ENCODE measurements around the gene HOXA2.

HOXA2 gene

DNA sequence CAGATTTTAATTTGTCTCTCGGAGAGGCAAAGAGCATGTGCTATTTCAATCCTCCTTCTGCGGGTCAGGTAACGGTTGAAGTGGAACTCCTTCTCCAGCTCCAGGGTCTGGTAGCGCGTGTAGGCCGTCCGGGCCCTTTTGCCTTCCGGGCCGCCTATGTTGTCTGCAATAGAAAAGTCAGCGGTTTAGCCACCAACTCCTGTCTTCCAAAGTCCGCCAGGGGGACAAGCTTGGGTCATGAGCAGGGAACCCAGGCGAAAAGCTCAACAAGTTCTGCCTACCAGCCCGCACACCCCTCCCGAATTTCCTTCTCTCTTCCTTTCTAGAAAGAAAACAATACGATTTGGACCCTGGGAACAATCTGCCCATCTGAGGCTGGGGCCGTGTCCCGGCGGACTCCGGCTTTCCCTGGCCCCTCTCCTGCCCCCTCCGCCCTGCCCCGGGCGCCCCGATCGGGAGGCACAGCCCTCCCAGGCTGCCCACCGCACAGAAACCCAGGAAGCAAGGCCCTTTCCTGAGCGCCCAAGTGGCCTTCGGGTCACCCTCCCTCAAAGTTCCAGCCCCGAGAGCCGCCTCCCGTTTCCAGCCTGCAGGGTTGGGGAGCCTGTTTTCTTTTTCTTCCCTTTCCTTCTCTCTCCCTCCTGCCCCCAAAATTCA, 39.6 kb upstream of the HOXA2 start:
- H3K4me3 ChIP-seq (ENCODE audit: low read depth, low read length): no peak overlapping the region

DNA sequence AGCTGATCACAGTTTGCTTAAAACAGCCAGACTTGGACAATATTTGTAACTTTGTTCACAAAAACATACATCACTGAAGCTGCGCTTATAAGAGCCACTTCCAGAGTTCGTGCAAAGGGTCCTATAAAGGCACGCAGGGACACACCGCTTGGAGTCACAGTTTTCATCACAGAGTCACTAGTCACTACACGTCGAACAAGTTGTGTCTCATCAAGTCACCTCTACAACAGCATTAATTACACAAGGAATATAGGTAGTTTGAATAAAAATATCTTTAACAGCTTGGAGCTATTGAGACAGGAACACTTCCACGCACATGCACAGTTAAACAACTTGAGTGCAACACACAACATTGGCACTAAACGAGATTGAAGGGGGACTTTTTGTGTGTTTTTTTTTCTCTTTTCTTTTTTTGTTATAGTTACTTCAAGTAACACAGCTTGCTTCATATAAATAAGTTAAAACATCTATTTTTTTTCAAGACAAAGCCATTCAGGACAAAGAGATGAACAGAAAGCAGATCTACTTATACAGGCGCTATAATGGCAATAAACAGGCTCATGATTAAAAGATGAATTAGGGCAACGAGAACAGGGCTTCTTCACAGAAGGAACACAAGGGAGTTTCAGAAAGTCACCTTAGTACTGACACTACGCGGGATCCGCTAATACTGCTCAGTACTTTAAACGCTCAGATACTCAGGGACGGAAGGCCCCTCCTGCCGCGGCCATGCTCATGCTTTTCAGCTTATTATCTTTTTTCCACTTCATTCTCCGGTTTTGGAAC, 38.8 kb upstream of the HOXA2 start:
- no peak overlapping the region for H3K4me3 ChIP-seq (ENCODE audit: low read depth, low read length)

DNA sequence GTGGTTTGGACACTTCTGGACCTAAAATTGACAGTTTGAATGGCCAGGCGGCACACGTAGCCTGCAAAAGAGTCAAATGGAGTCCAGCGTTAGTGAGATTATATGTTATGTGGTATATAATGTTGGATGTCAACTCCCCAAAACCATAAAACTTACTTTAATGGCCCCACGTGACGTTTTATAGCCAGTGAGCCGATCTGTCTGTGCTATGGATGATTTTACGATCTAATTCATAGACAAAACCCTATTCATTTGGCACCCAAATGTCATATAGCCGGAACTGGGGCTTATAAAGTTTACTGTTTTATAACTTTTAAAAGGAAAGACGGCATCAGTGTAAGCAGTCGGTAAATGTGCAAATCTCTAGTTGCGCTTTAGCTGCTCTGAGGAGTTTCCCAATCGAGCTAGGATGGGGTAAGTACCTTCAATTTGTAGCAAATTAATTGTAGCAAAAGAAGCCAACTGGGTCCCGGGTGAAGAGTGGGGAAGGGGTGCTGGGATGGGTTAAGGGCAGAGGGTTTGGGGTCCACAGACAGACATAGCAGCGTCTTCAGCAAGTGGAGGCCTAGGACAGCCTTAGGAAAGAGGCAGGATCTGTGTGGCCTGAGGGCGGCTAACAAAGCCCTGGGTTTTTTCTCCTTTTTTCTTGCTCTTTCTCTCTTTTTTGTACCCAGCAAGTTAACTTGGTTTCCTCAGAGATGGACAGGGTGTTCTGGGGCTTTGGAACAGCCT, 37.8 kb upstream of the HOXA2 start:
- no peak overlapping the region for H3K4me3 ChIP-seq (ENCODE audit: low read depth, low read length)

DNA sequence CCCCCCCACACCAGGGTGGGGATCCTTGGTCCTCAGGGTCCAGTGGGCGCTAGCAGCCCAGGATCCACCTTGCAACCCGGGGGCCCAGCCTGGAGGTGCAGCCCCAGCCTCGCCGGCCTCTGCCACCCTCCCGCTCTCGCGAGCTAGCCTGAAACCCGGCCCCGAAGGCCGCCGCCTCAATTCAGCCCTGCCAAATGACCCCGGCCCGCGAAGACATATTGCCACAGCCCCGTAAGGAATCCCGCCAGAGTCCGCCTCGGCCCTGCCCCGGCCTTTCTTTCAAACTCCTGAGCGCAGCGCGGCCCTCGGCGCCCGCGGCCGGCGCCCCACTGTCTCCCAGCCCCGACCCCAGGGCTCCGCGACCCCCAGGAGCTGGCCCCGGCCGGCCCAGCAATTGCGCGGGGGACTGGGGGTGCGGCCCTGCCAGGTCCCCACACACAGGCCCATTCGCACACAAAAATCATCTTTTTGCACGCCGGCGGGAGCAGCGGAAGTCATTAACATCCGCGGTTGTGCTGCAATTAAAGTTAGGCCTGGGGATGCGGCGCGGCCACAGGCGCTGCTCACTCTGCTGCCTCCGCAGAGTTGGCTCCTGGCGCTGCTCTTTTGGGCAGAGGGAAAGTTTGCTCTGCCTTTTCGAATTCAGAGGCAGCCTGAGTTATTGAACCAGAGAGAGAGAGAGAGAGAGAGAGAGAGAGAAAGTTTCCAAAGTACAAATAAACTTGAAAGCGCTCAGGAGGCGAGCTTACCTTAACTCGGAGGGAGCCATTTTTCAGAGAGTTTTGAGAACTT, 37.0 kb upstream of the HOXA2 start:
- H3K4me3 ChIP-seq (ENCODE audit: low read depth, low read length): no peak overlapping the region

DNA sequence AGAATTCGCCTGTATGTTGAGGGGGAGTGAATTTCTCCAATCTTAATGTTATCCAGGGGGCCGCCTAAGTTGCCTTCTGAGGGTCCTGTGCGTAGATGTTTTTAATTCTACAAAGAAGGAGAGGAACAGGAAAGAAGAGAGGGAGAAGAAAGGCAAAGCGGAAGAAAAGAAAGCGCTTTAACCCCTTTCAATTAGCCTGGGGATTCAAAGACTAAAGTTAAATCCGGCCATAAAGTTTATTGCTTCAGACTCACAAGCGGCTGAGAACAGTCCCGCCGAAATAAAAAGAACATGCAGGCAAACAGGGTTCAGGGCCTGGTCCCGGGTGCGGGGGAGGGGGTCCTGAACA, 36.5 kb upstream of the HOXA2 start:
- no peak overlapping the region for H3K4me3 ChIP-seq (ENCODE audit: low read depth, low read length)

DNA sequence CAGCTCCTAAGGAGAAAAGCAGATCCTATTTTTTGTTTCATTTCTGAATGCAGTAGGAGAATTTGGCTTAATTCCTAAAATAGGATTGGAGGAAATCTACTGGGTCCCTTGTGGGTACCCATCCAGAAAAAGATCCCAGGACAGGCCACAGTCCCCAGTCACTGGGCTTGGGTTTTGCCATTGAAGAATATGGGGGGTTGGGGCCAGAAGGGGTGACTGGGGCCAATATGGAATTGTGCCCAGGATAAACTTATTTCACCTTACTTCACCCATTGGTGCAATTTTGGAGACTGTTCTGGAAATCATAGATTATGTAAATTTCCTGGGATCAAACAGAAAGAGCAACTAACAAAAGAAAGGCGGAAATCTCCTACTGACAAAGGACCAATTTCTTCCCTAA, 36.0 kb upstream of the HOXA2 start:
- H3K4me3 ChIP-seq (ENCODE audit: low read depth, low read length): no peak overlapping the region

DNA sequence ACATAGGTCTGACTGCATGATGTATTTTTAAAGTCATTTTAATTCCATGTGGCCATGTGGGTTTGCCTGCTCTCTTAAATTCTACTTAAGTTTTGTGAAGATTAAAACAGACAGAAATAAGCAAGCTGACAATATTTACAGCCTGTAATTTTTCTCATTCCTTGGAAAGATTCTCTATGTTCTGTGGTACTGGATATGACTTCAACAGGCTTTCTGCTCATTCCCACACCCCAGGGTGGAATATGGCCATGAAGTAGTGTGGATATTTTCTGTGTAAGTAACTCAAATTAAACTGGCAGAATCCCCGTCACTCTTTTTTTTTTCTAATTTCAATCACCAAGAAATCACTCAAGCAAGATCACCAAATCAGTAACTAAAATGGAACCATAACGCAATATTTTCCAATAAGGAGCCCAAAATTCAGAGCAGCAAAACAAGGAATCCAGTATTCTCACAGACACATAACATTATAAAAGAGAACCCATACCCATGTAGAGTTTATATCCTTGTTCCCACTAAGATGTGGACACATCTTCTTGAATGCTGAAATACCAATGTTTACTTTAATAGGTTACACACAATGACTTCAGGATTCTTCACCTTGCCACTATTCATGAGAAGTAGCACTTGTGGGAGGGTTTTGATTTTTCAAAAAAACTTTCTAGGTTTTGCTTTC, 35.3 kb upstream of the HOXA2 start:
- no peak overlapping the region for H3K4me3 ChIP-seq (ENCODE audit: low read depth, low read length)

DNA sequence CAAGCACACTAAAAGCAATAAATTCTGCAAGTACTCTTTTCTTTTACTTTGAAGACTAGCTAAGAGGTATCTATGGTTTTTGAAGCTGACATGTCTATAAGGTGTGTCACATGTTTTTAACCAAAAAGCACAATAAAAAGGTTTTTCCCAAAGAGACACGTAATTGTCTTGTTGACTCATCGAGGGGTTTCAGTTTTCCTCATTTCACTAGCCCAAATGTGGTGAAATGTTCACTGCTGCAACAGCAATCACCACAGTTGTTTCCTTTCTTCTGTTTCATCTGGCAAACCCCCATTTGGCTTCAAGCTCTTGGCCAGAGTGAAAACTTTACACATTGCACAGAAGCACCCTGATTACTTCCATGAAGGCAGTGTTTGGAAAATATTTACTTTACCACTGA, 31.9 kb upstream of the HOXA2 start:
- H3K4me3 ChIP-seq (ENCODE audit: low read depth, low read length): no peak overlapping the region

DNA sequence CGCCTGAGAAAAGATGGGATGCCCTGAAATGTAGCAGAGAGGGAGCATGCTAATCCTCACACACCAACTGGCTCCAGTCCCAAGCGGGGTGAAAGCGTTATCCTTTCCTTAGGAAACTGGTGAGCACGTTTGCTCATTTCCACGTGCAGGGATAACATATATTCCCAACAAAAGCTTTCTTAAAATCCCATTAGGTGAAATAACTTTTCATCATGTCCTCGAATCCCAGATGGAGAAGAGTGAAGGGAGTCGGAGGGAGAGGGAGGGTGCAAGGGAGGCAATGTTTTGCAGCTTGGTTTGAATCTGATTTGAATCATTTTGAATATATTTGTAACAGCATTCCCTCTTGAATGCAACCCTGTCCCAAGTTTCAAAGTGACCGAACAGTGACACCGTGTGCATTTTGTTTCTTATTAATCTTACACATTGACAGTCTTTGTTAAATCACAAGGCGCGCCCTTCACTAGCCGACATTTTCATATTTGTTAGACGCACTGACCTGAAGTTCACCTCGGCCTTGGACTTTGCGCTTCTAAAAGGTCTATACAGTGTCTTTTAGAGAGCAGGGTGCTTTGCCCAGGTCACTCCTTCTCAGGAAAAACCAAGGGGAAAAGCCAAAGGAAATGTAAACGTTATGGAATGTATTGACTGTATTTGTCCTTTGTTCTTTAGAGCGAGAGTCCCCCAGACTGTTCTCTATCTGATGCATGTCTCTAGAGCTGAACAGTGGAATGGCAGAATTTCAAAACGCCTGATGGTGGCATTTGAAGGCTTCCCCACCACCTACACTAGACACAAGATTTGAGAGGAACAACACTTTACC, 31.1 kb upstream of the HOXA2 start:
- H3K4me3 ChIP-seq (ENCODE audit: low read depth, low read length): no peak overlapping the region

DNA sequence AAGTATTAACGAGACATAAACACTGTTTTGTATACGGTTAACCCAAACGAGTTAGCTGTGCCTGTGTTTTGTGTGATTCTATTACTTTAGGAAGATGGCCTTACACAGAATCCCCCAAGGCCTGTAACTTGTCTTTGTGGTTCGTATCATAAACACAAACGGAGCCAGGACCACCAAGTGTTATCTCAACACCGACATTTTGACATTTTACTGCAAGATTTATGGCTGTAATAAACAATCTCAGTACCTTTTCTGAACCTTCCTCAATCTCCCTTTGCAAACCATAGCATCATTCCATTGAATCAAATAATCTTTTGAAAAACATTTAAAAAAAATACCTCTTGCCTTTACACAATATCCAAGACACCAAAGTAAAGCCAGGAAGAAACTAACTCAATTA, 30.5 kb upstream of the HOXA2 start:
- no peak overlapping the region for H3K4me3 ChIP-seq (ENCODE audit: low read depth, low read length)

DNA sequence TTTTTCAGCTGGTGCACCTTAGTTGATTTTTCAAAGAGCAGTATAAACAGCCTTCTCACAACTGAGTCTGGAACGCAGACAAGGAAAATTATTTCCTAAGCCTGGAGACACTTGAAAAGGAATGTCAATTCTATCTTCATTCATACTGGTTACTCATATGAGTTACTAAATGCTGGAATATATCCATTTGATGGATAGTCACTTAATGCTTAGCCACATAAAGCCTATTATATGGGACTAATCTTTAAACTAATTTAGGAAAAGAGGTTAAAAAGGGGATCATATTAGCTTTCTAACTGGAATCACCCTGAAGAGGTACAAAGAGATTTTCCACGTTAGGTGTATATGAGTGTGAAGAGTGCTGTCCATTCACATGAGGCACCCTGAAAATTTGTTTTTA, 29.7 kb upstream of the HOXA2 start:
- no peak overlapping the region for H3K4me3 ChIP-seq (ENCODE audit: low read depth, low read length)

DNA sequence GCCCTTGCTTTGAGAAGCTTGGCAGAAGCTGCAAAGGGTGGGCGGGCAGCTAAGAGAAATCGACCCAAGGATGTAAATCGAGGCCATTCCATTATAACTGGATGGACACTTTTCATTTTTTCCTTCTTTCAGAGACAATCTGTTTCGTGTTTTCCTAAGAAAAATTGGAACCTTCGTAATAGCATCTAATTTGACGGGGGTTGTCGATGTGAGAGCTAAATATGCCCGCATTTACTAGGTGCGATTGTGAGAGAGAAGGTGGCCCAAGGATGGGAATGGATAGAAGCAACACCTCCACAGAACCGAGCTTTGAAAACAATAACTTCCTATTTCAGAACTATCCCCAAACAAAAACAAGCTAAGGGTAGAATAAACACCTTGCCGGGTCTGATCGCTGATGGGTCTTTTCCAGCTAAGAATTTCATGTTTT, 28.9 kb upstream of the HOXA2 start:
- H3K4me3 ChIP-seq (ENCODE audit: low read depth, low read length): no peak overlapping the region

DNA sequence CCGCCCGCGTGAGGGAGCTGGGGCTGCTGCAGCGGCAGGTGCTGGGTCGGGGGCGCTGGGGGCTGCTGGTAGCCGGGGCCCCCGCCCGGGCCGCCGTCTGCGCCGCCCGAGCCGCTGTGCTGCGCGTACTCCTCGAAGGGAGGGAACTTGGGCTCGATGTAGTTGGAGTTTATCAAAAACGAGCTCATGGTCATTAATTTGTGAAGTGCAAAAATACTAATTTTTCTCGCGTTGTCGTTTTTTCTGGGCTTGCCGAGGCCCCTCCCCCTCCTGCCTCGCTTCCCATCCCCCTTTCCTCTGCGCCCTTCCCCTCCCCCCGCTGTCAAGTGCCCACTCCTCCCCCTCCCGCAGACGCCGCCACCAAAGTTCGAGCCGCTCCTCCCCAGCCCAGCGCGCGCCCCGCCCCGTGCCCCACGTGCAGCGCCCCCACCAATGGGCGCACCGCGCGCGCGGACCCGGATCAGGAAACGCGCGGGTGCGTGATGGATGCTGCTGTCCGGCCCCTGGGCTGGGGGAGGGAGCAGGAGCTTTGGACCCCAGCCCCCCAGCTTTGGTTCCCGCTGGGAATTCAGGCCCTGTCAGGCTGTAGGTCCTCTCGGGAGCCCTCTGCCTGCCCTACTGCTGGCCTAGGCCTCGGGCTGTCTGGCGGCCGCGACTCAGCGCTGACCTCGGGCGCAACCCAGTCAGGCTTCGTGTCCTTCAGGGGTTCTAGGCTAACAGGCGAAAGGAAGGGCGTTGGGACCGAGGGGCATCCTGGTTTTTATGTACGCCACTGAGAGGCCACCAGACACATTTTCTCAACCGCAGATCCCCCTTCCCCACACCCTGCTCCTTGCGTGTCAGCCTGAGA, 28.3 kb upstream of the HOXA2 start, which contains the start of gene HOXA4:
TSS of gene HOXA4 (minus strand) at position 218 of the 850 bp plus-strand sequence. CDS start at position 194, 24 bp downstream.
- H3K4me3 ChIP-seq (ENCODE audit: low read depth, low read length): peak within 1 kb of the TSS; percentile 13

DNA sequence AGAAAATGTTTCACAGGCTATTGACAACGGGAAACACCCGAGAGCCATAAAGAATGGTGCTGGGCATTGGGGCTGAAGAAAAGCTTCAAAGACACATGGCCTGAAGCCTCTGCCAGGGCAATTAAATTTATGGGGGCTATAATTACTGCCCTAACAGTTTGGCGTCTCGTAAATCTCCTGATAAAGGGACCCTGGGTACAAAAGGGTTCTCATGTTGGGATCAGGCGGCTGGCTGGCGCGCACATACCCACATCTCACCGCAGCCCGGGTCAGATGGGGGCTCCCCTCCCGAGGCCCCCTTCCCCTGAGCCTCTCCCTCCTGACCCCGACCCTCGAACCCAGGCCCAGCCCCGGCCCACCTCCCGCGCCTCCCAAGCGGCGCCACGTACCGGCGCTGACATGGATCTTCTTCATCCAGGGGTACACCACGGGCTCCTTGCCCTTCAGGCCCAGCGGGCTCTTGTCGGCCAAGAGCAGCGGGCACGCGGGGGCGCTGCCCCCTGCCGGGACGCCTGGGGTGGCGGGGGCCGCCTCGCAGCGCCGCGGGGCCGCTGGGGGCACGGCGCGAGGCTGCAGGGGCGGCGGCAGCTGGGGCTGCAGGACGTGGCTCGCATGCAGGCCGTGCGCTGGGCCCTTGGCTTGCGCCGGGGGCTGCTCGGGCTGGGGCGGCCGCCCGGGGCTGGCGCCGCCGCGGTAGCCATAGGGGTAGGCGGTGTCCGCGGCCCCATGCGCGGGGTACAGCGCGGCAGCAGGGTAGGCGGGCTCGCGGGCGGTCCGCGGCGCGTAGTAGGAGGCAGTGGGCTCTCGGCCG, 27.5 kb upstream of the HOXA2 start:
- no peak overlapping the region for H3K4me3 ChIP-seq (ENCODE audit: low read depth, low read length)

DNA sequence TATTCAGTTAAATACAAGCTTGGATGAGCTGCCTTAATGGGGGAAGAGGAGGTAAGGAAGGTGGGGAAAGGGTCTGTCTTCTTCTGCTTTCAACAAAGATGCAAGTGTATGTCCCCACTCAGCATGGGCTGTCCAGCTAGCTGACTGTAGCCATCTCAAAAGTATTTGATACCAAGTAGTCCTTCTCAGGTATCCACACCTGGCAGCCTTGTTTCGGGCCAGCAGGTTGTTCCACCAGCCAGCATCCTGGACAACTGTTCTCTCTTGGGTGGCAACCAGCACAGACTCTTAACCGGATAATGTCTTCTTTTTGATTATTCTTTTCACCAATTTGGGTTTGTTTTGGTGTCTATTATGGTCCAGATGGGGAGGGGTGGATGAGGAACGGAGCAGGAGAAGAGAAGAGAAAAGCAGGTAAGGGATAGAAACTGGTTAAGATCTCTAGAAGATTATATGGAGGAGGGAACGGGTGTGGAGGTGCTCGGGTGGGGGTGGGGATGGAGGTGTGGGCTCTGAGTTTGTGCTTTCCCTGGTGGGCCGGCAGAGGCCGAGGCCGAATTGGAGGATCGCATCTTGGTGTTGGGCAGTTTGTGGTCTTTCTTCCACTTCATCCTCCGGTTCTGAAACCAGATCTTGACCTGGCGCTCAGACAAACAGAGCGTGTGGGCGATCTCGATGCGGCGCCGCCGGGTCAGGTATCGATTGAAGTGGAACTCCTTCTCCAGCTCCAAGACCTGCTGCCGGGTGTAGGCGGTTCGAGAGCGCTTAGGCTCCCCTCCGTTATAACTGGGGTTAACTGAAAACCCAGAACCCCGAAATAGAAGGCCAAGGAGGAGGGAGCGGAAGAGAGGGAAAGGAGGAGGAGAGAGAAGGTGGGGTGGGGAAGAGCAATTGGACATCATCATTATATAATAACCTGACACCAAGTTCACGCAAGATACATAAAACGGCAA, 26.6 kb upstream of the HOXA2 start:
- no peak overlapping the region for H3K4me3 ChIP-seq (ENCODE audit: low read depth, low read length)

DNA sequence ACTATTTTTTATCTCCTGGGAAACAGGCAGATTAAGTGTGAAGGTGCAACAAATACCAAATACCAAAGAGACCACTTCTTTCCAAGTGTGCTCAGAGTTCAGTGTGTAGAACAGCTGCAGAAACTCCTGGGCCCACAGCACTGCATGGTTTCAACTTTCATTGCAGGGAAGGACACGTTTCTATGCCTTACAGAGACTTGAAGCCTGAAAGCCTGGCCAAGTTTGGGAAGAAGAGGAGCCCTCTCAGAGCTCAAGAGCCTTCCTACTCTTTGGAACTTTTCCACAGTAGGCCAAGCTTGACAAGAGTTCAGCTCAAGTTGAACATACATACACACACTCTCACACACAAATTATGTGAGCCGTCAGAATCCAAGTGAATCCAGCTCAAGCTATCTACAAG, 25.6 kb upstream of the HOXA2 start:
- H3K4me3 ChIP-seq (ENCODE audit: low read depth, low read length): no peak overlapping the region

All from iPS-11a (cell line).